A673 (cell line): ENCODE results near the gene FOXC2. TPM values are rescaled to one million over a fixed set of nuclear protein-coding genes. Genes with fewer than 3 reads are reported as not detected.
A peak's percentile ranks its signal among the peaks of the same experiment; 100 is the strongest.

ENCODE experiments used
- BruUV-seq: library from RNA; stranded (reverse); fragments of 400-500 nt; replicated peaks from 2 replicates; lab custom pipeline; 2021; lab: Mats Ljungman, UMichigan
- CTCF ChIA-PET: fragments of 300-600 bp; sonication (Branson Sonifier 250); formaldehyde crosslinking; loops from one replicate; lab custom pipeline; 2022; ENCODE audit warnings: antibody characterized with exemption; lab: Charles Lee
- POLR2A ChIA-PET: fragments of 300-600 bp; sonication (Branson Sonifier 250); formaldehyde crosslinking; loops from one replicate; lab custom pipeline; 2022; ENCODE audit warnings: antibody characterized with exemption; ENCODE audit not compliant: low non-redundant PET; lab: Charles Lee
- DNase-seq: peaks from one replicate; pipeline ENCODE4 v3.0.0-alpha.2; 2015; ENCODE audit warnings: low spot score
- H3K27ac ChIP-seq: fragments of 200-600 bp; sonication (generic); 2 replicates; pipeline ENCODE4 v1.5.1; 2016; ENCODE audit warnings: mixed run types, low read depth, mild to moderate bottlenecking, mixed read lengths, antibody characterized with exemption, low read length; ENCODE audit not compliant: poor library complexity, severe bottlenecking
- H3K27me3 ChIP-seq: fragments of 200-600 bp; sonication (generic); replicated peaks from 2 replicates; pipeline ENCODE4 v1.6.1; 2017; ENCODE audit warnings: mixed run types, low read depth, mild to moderate bottlenecking, mixed read lengths, antibody characterized with exemption, low read length; ENCODE audit not compliant: insufficient read depth, poor library complexity
- H3K36me3 ChIP-seq: fragments of 200-600 bp; sonication (generic); 2 replicates; pipeline ENCODE4 v1.6.1; 2016; ENCODE audit warnings: mixed run types, mild to moderate bottlenecking, mixed read lengths, antibody characterized with exemption, low read length; ENCODE audit not compliant: insufficient read depth, poor library complexity, severe bottlenecking
- H3K4me1 ChIP-seq: fragments of 200-600 bp; sonication (generic); 2 replicates; pipeline ENCODE4 v1.6.1; 2017; ENCODE audit warnings: mixed run types, mild to moderate bottlenecking, mixed read lengths, antibody characterized with exemption, low read length; ENCODE audit not compliant: insufficient read depth, poor library complexity, severe bottlenecking
- H3K4me3 ChIP-seq: fragments of 200-600 bp; sonication (generic); 2 replicates; pipeline ENCODE4 v1.5.1; 2016; ENCODE audit warnings: low read depth, mixed run types, mild to moderate bottlenecking, mixed read lengths, low read length; ENCODE audit not compliant: poor library complexity, severe bottlenecking
- H3K9me3 ChIP-seq: fragments of 200-600 bp; sonication (generic); 2 replicates; pipeline ENCODE4 v1.6.1; 2016; ENCODE audit warnings: mixed run types, low read depth, mild to moderate bottlenecking, mixed read lengths, antibody characterized with exemption, low read length; ENCODE audit not compliant: poor library complexity, severe bottlenecking
- EZH2 ChIP-seq: fragments of 200-600 bp; sonication (generic); IDR thresholded peaks from 2 replicates; pipeline ENCODE4 v1.6.1; 2017; ENCODE audit warnings: borderline replicate concordance, low read depth, mild to moderate bottlenecking, mixed read lengths, antibody characterized with exemption, low read length; ENCODE audit not compliant: poor library complexity, severe bottlenecking
- intact Hi-C: fragments of 100-400 bp; cut with micrococcal nuclease; formaldehyde crosslinking; loops from one replicate; pipeline ENCODE4 v1.10.0; 2022; ENCODE audit not compliant: unreplicated experiment
- total RNA-seq: library from RNA; stranded (reverse); gene quantifications from 2 replicates; pipeline ENCODE4 v1.2.3, GENCODE V29; 2021
- TF ChIP-seq, protein P1 (sequence below): fragments of 300-800, 200-600 bp; sonication (generic); conservative IDR thresholded peaks from 2 replicates; pipeline ENCODE4 v1.5.1; 2017; ENCODE audit warnings: low read depth, mild to moderate bottlenecking, antibody characterized with exemption, low read length, moderate library complexity, mixed read lengths

Gene FOXC2
- total RNA-seq, 1 experiment from 2014 or later: 0.34 TPM

DNA sequence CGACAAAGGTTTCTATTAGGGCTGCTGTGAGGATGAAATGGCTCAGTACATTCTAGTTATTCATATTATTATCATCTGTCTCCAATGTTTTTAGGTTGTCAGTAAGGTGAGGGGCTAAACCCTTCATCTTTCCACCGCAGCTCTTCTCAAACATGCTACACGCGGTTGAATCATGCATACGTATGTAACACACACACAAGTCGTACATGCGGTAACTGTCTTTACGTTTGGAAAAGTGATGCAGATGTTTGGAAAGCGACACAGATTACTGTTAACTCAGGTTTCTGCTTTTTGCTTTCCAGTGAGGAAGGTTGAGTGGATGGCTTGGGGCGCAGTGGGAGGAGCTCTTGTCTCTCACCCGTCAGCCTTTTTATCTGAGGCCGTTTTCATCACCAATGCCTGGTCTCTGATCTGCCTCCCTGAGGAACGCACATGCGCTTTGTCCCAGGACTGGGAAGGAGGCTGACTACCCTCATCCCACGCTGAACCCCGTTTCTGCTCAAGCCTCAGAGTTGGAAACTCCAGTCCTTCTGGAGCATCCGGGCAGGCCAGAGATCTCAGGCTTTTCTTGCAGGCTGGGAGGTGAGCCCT, 8.6 kb downstream of the FOXC2 start:
- DNase-seq: no peak
- H3K4me1 ChIP-seq: peaks cover 17% of the 10 kb centered on the region
- peaks cover 10% of the 10 kb centered on the region for H3K27me3 ChIP-seq
- peak overlapping the region; percentile 54 for H3K4me3 ChIP-seq
- H3K9me3 ChIP-seq: no peaks in the 10 kb centered on the region
- no peaks in the 10 kb centered on the region for H3K36me3 ChIP-seq
- H3K27ac ChIP-seq: no peak overlapping the region
- intact Hi-C loops: loop anchor here (10.0 kb wide), 1 partner anchor 300 kb away; no protein-coding TSS in a partner anchor
- TF ChIP-seq EZH2: no peak
- TF ChIP-seq, protein P1, sequence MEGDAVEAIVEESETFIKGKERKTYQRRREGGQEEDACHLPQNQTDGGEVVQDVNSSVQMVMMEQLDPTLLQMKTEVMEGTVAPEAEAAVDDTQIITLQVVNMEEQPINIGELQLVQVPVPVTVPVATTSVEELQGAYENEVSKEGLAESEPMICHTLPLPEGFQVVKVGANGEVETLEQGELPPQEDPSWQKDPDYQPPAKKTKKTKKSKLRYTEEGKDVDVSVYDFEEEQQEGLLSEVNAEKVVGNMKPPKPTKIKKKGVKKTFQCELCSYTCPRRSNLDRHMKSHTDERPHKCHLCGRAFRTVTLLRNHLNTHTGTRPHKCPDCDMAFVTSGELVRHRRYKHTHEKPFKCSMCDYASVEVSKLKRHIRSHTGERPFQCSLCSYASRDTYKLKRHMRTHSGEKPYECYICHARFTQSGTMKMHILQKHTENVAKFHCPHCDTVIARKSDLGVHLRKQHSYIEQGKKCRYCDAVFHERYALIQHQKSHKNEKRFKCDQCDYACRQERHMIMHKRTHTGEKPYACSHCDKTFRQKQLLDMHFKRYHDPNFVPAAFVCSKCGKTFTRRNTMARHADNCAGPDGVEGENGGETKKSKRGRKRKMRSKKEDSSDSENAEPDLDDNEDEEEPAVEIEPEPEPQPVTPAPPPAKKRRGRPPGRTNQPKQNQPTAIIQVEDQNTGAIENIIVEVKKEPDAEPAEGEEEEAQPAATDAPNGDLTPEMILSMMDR: no peak
- CTCF ChIA-PET: no interaction called here
- POLR2A ChIA-PET: no interaction called here
- no TSS peak for BruUV-seq

DNA sequence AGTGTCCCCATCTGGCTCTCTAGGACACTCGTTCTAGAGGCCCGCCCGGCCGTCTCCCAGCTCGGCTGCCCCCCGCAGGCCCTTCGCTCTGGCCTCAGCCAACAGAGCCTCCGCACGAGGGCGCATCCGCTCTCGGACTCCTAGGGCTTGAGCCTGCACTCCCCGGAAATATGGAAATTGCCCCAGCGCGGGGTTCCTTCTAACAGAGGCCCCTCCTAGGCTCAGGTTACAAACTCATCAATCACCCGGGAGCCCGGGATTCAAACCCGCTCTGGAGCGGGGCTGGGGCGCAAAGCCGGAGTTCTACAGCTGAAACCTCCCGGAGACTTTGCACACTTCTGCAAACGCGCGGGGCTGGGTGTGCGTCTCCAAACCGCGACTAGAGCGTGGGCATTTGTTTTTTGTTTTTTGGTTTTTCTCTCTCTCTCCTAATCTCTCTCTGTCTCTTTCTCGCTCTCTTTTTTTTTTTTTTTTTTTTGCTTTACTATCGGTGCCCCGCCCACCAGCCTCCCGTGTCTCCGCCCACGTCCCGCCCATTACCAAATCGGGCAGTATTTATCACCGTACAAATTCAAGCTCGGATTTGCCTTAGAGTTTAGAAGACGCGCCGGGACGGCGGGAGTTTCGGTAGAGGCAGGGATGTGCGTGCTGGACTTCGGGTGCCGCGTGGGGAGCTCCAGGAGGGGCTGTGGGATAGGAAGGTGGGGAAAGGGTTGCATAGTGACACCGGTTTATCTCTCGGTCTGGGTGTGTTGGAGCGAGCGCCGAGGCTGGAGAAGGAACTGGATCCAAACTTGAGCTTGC, 9.3 kb downstream of the FOXC2 start:
- TF ChIP-seq, protein P1: peak; percentile 80
- TF ChIP-seq EZH2: no peak
- peaks cover 3% of the 10 kb centered on the region for H3K27me3 ChIP-seq
- no peaks in the 10 kb centered on the region for H3K9me3 ChIP-seq
- H3K36me3 ChIP-seq: no peaks in the 10 kb centered on the region
- H3K27ac ChIP-seq: no peak overlapping the region
- peaks cover 17% of the 10 kb centered on the region for H3K4me1 ChIP-seq
- intact Hi-C loops: loop anchor here (10.0 kb wide), 1 partner anchor 299 kb away; no protein-coding TSS in a partner anchor
- ChIA-PET CTCF (interaction anchor here (0.7 to 0.9 kb wide), 4 partner anchors 9 to 533 kb away, joined by 3 to 11 read pairs (median 8); partner anchors contain the start of gene FOXC2), POLR2A (interaction anchor here (0.5 to 0.6 kb wide), 2 partner anchors 82 to 742 kb away, joined by 5 read pairs; no protein-coding TSS in a partner anchor)
- no TSS peak for BruUV-seq
- H3K4me3 ChIP-seq: peak overlapping the region; percentile 54
- DNase-seq: peak; percentile 93

DNA sequence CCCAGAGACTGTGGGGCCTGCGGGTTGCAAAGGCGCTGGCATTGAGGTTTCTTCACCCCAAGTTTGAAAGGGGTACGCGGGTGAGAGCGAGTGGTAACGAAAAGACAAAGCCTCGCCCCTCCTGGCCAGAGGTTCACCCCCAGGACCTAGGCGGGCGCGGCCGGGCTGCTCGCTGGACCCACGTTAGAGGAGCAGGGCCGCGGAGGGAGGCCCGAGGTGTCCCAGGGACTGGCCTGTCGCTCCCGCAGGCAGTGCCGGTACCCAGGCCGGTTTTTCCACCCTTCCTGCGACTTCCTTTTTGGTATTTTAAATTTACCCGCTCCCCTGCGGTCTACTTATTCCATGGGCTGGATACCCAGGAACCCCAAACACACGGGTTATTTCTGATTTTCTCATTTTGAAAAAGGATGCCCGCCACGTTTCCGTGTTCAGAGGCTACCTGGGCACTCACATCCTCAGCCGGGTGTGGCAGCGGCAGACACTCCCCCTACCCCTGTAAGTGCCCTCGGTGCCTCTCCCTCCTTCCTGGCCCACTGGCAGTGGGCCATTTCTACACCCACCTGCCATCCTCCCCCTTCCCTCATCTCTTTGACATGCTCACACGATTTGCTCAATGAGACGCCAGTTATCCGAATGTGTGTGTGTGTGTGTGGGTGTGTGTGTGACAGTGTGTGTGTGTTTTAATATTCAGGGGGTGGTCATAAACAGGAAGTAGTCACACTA, 10.1 kb downstream of the FOXC2 start:
- intact Hi-C loops: loop anchor here (10.0 kb wide), 1 partner anchor 298 kb away; no protein-coding TSS in a partner anchor
- no peaks in the 10 kb centered on the region for H3K27me3 ChIP-seq
- no peaks in the 10 kb centered on the region for H3K36me3 ChIP-seq
- H3K9me3 ChIP-seq: no peaks in the 10 kb centered on the region
- POLR2A ChIA-PET: interaction anchor here (0.5 kb wide), 1 partner anchor 741 kb away, joined by 5 read pairs; no protein-coding TSS in a partner anchor
- no peak overlapping the region for H3K27ac ChIP-seq
- peaks cover 17% of the 10 kb centered on the region for H3K4me1 ChIP-seq
- CTCF ChIA-PET: interaction anchor here (0.7 to 0.9 kb wide), 4 partner anchors 10 to 533 kb away, joined by 3 to 11 read pairs (median 8); partner anchors contain the start of gene FOXC2
- TF ChIP-seq, protein P1: no peak
- TF ChIP-seq EZH2: no peak
- no peak for DNase-seq
- no TSS peak for BruUV-seq
- H3K4me3 ChIP-seq: peak overlapping the region; percentile 54
